ENCODE measurements around the gene MEAF6. TPM values are rescaled to one million over a fixed set of nuclear protein-coding genes. Genes with fewer than 3 reads are reported as not detected.

Gene MEAF6
- total and polyA plus RNA-seq, 2 of the 8 experiments (the other 6 are each of a cell fraction or from before 2014, with no cell fraction given) = 23.0 to 38.8 TPM

- TF ChIP-seq PHF8 (conservative IDR thresholded peaks at IDR 0.05; ENCODE audit: low read depth, low read length) = no peak
Measured at GRCh38 chr1:37469386-37469785, 45.2 kb downstream of the MEAF6 start (continued).
